Upper lobe of left lung (tissue), 4 donors: ENCODE data around the gene LHX2.

Experiments
- CTCF ChIP-seq, 6 experiments: fragments of 450-650 bp in 4 of 6; fragments of 200-600 bp in 2 of 6; sonication (generic) in 2 of 6; IDR thresholded peaks; one replicate each; pipeline ENCODE4 v1.5.1; 2016 to 2019; ENCODE audit warnings: antibody characterized with exemption in 6 of 6
- POLR2A ChIP-seq, 4 donors: fragments of 450-650 bp; IDR thresholded peaks; one replicate each; pipeline ENCODE4 v1.5.1; 2016 to 2017; ENCODE audit warnings: antibody characterized with exemption in 4 of 4, mild to moderate bottlenecking in 2 of 4

GRCh38 chr9:123967323-123967722 lies 44.2 kb upstream of the LHX2 start:
- TF ChIP-seq CTCF (IDR thresholded peaks at IDR 0.05) = no peak
- no peak for TF ChIP-seq POLR2A (IDR thresholded peaks at IDR 0.05)
